GM12878 (cell line): ENCODE results near the gene PARP16. TPM values are rescaled to one million over a fixed set of nuclear protein-coding genes. Genes with fewer than 3 reads are reported as not detected.

Experiments
- ATAC-seq: fragments of 200-7000 bp; cut with Tn5 transposase; 3 replicates; pipeline ENCODE4 v1.9.1; 2020; ENCODE audit warnings: mild to moderate bottlenecking, moderate library complexity
- BruUV-seq: library from RNA; stranded (reverse); fragments of 400-500 nt; replicated peaks from 2 replicates; lab custom pipeline; 2021; lab: Mats Ljungman, UMichigan
- CTCF ChIA-PET: fragments of 300-600 bp; sonication (Branson Sonifier 250); formaldehyde crosslinking; extraction: SDS; loops from one replicate; lab custom pipeline; 2021; ENCODE audit warnings: inconsistent platforms; lab: Yijun Ruan, JAX
- POLR2A ChIA-PET: fragments of 350-600 bp; formaldehyde crosslinking; extraction: SDS; loops from one replicate; lab custom pipeline; 2021; ENCODE audit warnings: inconsistent platforms; lab: Charles Lee
- RAD21 ChIA-PET: fragments of 300-600 bp; sonication (Branson Sonifier 250); formaldehyde crosslinking; loops from one replicate; lab custom pipeline; 2023; ENCODE audit warnings: antibody characterized with exemption; ENCODE audit not compliant: unreplicated experiment; lab: Charles Lee
- SMC1A ChIA-PET: fragments of 300-600 bp; sonication (Branson Sonifier 250); formaldehyde crosslinking; loops from one replicate; lab custom pipeline; 2023; ENCODE audit not compliant: unreplicated experiment, uncharacterized antibody; lab: Charles Lee
- DNase-seq: peaks from one replicate; pipeline ENCODE4 v3.0.0-alpha.2; 2011; ENCODE audit warnings: low read depth, low spot score
- FAIRE-seq: peaks from 3 replicates; lab custom pipeline; 2011; peaks lifted over from hg19 to GRCh38; lab: Jason Lieb, UNC
- H2AFZ ChIP-seq: 2 replicates; pipeline ENCODE4 v1.6.0; 2011; ENCODE audit warnings: low read depth, low read length, control low read depth; ENCODE audit not compliant: control insufficient read depth
- H3K27ac ChIP-seq: 2 replicates; pipeline ENCODE4 v1.5.1; 2011; ENCODE audit warnings: control low read depth; ENCODE audit not compliant: control insufficient read depth, insufficient read depth
- H3K27me3 ChIP-seq, 2 experiments: replicated peaks in 1 of 2; 2 replicates each; pipeline versions ENCODE4 v1.6.0 to v1.6.1; 2011; ENCODE audit warnings: low read length in 1 of 2; ENCODE audit not compliant: control insufficient read depth in 2 of 2, insufficient read depth in 2 of 2
- H3K36me3 ChIP-seq, 2 experiments: 2 replicates each; pipeline ENCODE4 v1.5.1; 2011; ENCODE audit warnings: low read length in 1 of 2; ENCODE audit not compliant: control insufficient read depth in 2 of 2, insufficient read depth in 2 of 2
- H3K4me1 ChIP-seq: 2 replicates; pipeline ENCODE4 v1.6.1; 2011; ENCODE audit warnings: mild to moderate bottlenecking, low read length, moderate library complexity, mixed read lengths; ENCODE audit not compliant: control insufficient read depth, insufficient read depth
- H3K4me2 ChIP-seq: 2 replicates; pipeline ENCODE4 v1.6.0; 2011; ENCODE audit warnings: control low read depth; ENCODE audit not compliant: control insufficient read depth, insufficient read depth
- H3K4me3 ChIP-seq: fragments of 200-600 bp; sonication (generic); 2 replicates; pipeline ENCODE4 v1.5.1; 2016
- H3K79me2 ChIP-seq: 2 replicates; pipeline ENCODE4 v1.6.0; 2011; ENCODE audit warnings: low read length; ENCODE audit not compliant: control insufficient read depth, insufficient read depth
- H3K9ac ChIP-seq: 2 replicates; pipeline ENCODE4 v1.8.0; 2011; ENCODE audit warnings: low read length, control low read depth, mixed read lengths; ENCODE audit not compliant: control insufficient read depth, insufficient read depth
- H3K9me3 ChIP-seq: replicated peaks from 3 replicates; pipeline ENCODE4 v1.5.1; 2011; ENCODE audit warnings: mild to moderate bottlenecking, low read length; ENCODE audit not compliant: control insufficient read depth, insufficient read depth
- H4K20me1 ChIP-seq: 2 replicates; pipeline ENCODE4 v1.6.0; 2011; ENCODE audit not compliant: control insufficient read depth, insufficient read depth
- ATF3 ChIP-seq: IDR thresholded peaks from 2 replicates; pipeline ENCODE4 v1.6.1; 2011; ENCODE audit warnings: low read depth, mild to moderate bottlenecking, low read length, moderate library complexity, borderline replicate concordance; ENCODE audit errors: extremely low read depth
- BCL11A ChIP-seq: IDR thresholded peaks from 2 replicates; pipeline ENCODE4 v1.6.1; 2011; ENCODE audit warnings: low read depth, low read length
- HCFC1 ChIP-seq: fragments of 150-350 bp; IDR thresholded peaks from 2 replicates; pipeline ENCODE4 v1.6.1; 2014; ENCODE audit warnings: low read length
- MTA2 ChIP-seq: fragments of 450-650 bp; IDR thresholded peaks from 2 replicates; pipeline ENCODE4 v1.6.1; 2016; ENCODE audit warnings: low read depth, mild to moderate bottlenecking, moderate library complexity
- PAX5 ChIP-seq: IDR thresholded peaks from 2 replicates; pipeline ENCODE4 v1.6.1; 2011; ENCODE audit warnings: low read depth, low read length, borderline replicate concordance
- PRDM15 ChIP-seq: fragments of 450-650 bp; formaldehyde crosslinking; IDR thresholded peaks from 2 replicates; pipeline ENCODE4 v1.4.0; 2020; ENCODE audit warnings: mild to moderate bottlenecking, moderate library complexity
- SP1 ChIP-seq: IDR thresholded peaks from one replicate; pipeline ENCODE4 v1.6.1; 2011; ENCODE audit warnings: low read depth, low read length
- TARDBP ChIP-seq: IDR thresholded peaks from 2 replicates; pipeline ENCODE4 v1.6.1; 2016; ENCODE audit warnings: borderline replicate concordance
- TCF3 ChIP-seq: IDR thresholded peaks from 2 replicates; pipeline ENCODE4 v1.6.1; 2012; ENCODE audit warnings: low read depth, mild to moderate bottlenecking, low read length, borderline replicate concordance; ENCODE audit not compliant: insufficient read depth
- WGBS: methylation state at CpG from one replicate; pipeline ENCODE4 v1.1.6; 2016; ENCODE audit warnings: low lambda C conversion rate; ENCODE audit not compliant: insufficient replicate concordance, insufficient coverage; ENCODE audit errors: missing lambda C conversion rate; 5-methylcytosine and 5-hydroxymethylcytosine counted together
- in situ Hi-C: fragments of 300-500 bp; cut with MboI; formaldehyde crosslinking; loops from 9 replicates; pipeline ENCODE4 v1.14.3; 2018; ENCODE audit warnings: mixed read lengths
- intact Hi-C: fragments of 100-400 bp; cut with micrococcal nuclease; formaldehyde crosslinking; loops from one replicate; pipeline ENCODE4 v1.14.2; 2022; ENCODE audit not compliant: unreplicated experiment
- polyA plus RNA-seq, 11 experiments: library from polyadenylated mRNA; depleted of rRNA in 4 of 11; unstranded in 6 of 11; stranded (reverse) in 5 of 11; fragments of >200 nt; fragmentation: Nextera tagmentation in 4 of 11; fragmentation: Illumina TruSeq in 1 of 11; extraction: Ambion mirVana in 4 of 11; extraction: Trizol in 1 of 11; gene quantifications; 1 replicate in 1 of 11; 2 replicates in 10 of 11; pipeline versions ENCODE4 v1.2.1 to v1.2.3, GENCODE V29; 2011 to 2016; ENCODE audit warnings: inconsistent platforms in 2 of 11, missing spikeins in 2 of 11, low read depth in 1 of 11
- total RNA-seq, 4 experiments: library from RNA; depleted of rRNA in 3 of 4; stranded (reverse); fragments of >200 nt in 3 of 4; fragmentation: Illumina TruSeq in 1 of 4; extraction: Trizol in 1 of 4; gene quantifications; 2 replicates each; pipeline versions ENCODE4 v1.2.1 to v1.2.3, GENCODE V29; 2013 to 2021
- TF ChIP-seq, protein P1 (sequence below): fragments of 450-650 bp; formaldehyde crosslinking; IDR thresholded peaks from 2 replicates; pipeline ENCODE4 v1.4.0; 2022; ENCODE audit warnings: mild to moderate bottlenecking, moderate library complexity
- TF ChIP-seq, protein P2 (sequence below): IDR thresholded peaks from 2 replicates; pipeline ENCODE4 v1.6.1; 2012; ENCODE audit warnings: low read depth, low read length, improper control_type of control experiment

PARP16 gene
- total and polyA plus RNA-seq, 10 of the 15 experiments (the other 5 are each of a cell fraction or from before 2014, with no cell fraction given) = 4.9 to 15.7 (median 9.9) TPM

GRCh38 chr15:65215496-65215895, 71.2 kb downstream of the PARP16 start (continued):
- TF ChIP-seq SP1 (no peak), PRDM15 (CRISPR knock-in tag) (no peak)

- POLR2A ChIA-PET = no interaction called here
- TF ChIP-seq, protein P1, sequence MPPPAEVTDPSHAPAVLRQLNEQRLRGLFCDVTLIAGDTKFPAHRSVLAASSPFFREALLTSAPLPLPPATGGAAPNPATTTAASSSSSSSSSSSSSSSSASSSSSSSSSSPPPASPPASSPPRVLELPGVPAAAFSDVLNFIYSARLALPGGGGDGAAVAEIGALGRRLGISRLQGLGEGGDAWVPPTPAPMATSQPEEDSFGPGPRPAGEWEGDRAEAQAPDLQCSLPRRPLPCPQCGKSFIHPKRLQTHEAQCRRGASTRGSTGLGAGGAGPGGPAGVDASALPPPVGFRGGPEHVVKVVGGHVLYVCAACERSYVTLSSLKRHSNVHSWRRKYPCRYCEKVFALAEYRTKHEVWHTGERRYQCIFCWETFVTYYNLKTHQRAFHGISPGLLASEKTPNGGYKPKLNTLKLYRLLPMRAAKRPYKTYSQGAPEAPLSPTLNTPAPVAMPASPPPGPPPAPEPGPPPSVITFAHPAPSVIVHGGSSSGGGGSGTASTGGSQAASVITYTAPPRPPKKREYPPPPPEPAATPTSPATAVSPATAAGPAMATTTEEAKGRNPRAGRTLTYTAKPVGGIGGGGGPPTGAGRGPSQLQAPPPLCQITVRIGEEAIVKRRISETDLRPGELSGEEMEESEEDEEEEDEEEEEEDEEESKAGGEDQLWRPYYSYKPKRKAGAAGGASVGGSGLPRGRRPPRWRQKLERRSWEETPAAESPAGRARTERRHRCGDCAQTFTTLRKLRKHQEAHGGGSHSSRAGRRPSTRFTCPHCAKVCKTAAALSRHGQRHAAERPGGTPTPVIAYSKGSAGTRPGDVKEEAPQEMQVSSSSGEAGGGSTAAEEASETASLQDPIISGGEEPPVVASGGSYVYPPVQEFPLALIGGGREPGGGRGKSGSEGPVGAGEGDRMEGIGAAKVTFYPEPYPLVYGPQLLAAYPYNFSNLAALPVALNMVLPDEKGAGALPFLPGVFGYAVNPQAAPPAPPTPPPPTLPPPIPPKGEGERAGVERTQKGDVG (CRISPR knock-in tag) = no peak
- TF ChIP-seq ATF3 (no peak), PAX5 (no peak), TARDBP (no peak), BCL11A (no peak), TCF3 (no peak), HCFC1 (no peak), MTA2 (no peak)
- TF ChIP-seq, protein P2, sequence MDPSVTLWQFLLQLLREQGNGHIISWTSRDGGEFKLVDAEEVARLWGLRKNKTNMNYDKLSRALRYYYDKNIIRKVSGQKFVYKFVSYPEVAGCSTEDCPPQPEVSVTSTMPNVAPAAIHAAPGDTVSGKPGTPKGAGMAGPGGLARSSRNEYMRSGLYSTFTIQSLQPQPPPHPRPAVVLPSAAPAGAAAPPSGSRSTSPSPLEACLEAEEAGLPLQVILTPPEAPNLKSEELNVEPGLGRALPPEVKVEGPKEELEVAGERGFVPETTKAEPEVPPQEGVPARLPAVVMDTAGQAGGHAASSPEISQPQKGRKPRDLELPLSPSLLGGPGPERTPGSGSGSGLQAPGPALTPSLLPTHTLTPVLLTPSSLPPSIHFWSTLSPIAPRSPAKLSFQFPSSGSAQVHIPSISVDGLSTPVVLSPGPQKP = no peak
Observed at GRCh38 chr15:65214010-65214409, 72.7 kb downstream of the PARP16 start.

More at GRCh38 chr15:65214010-65214409, 72.7 kb downstream of the PARP16 start:
- H3K79me2 ChIP-seq = no peaks in the 10 kb centered on the region
- no peak overlapping the region for H3K9ac ChIP-seq
- no peaks in the 10 kb centered on the region for H3K9me3 ChIP-seq
- no peaks in the 10 kb centered on the region for H3K4me1 ChIP-seq
- no peak overlapping the region for H3K4me3 ChIP-seq
- ATAC-seq (no peak), FAIRE-seq (no peak), DNase-seq (no peak)
- SMC1A ChIA-PET = interaction anchor here (0.5 to 0.6 kb wide), 2 partner anchors 8 to 270 kb away, joined by 3 read pairs; no protein-coding TSS in a partner anchor
- intact Hi-C loops = no loop called here
- RAD21 ChIA-PET = interaction anchor here (1.0 kb wide), 1 partner anchor 35 kb away, joined by 3 read pairs; no protein-coding TSS in a partner anchor
- no peak overlapping the region for H3K27ac ChIP-seq
- no peaks in the 10 kb centered on the region for H4K20me1 ChIP-seq
- H3K36me3 ChIP-seq = no peaks in the 10 kb centered on the region
- 47% methylated on average over 4 of the region's 4 CpGs for WGBS
- no peak overlapping the region for H2AFZ ChIP-seq
- H3K4me2 ChIP-seq = no peak overlapping the region
- BruUV-seq = no TSS peak
- CTCF ChIA-PET = no interaction called here
- in situ Hi-C loops = no loop called here
- no peaks in the 10 kb centered on the region for H3K27me3 ChIP-seq
